Mononuclear cell (primary cell): Measurements from ENCODE around the gene IL9. TPM values are rescaled to one million over a fixed set of nuclear protein-coding genes. Genes with fewer than 3 reads are reported as not detected.

Experiments
- H3K27me3 ChIP-seq: 2 replicates; pipeline ENCODE4 v1.6.0; 2011; ENCODE audit warnings: low read length, control low read depth; ENCODE audit not compliant: insufficient read depth
- H3K4me1 ChIP-seq: 2 replicates; pipeline ENCODE4 v1.5.1; 2011; ENCODE audit warnings: mild to moderate bottlenecking, low read length, control low read depth; ENCODE audit not compliant: insufficient read depth
- H3K4me3 ChIP-seq: 2 replicates; pipeline ENCODE4 v1.5.1; 2011; ENCODE audit warnings: mild to moderate bottlenecking, low read length, moderate library complexity
- H3K9me3 ChIP-seq: 2 replicates; pipeline ENCODE4 v1.5.1; 2011; ENCODE audit warnings: low read depth, mild to moderate bottlenecking, control low read depth, low read length
- total RNA-seq: library from RNA; depleted of rRNA; stranded (reverse); fragments of >200 nt; gene quantifications from one replicate; pipeline ENCODE4 v1.2.3, GENCODE V29; 2012

The IL9 gene
- total RNA-seq, 1 donor, result not detected

- Histone ChIP-seq H3K4me3 (no peak overlapping the region), H3K9me3 (no peaks in the 10 kb centered on the region), H3K4me1 (no peaks in the 10 kb centered on the region), H3K27me3 (peaks cover 25% of the 10 kb centered on the region)
Measured at GRCh38 chr5:135913713-135914626, 18.3 kb upstream of the IL9 start.

GRCh38 chr5:135905144-135905543 lies 9.5 kb upstream of the IL9 start:
- Histone ChIP-seq H3K9me3 (no peaks in the 10 kb centered on the region), H3K27me3 (peaks cover 30% of the 10 kb centered on the region), H3K4me1 (no peaks in the 10 kb centered on the region), H3K4me3 (no peak overlapping the region)

GRCh38 chr5:135901633-135902032 lies 6.0 kb upstream of the IL9 start:
- no peak overlapping the region for H3K4me3 ChIP-seq
- no peaks in the 10 kb centered on the region for H3K4me1 ChIP-seq
- peaks cover 24% of the 10 kb centered on the region for H3K27me3 ChIP-seq
- no peaks in the 10 kb centered on the region for H3K9me3 ChIP-seq

GRCh38 chr5:135900276-135900675 lies 4.6 kb upstream of the IL9 start:
- H3K4me1 ChIP-seq, result no peaks in the 10 kb centered on the region
- peaks cover 24% of the 10 kb centered on the region for H3K27me3 ChIP-seq
- no peak overlapping the region for H3K4me3 ChIP-seq
- no peaks in the 10 kb centered on the region for H3K9me3 ChIP-seq

- Histone ChIP-seq H3K9me3 (no peaks in the 10 kb centered on the region), H3K4me3 (no peak overlapping the region), H3K27me3 (peaks cover 25% of the 10 kb centered on the region), H3K4me1 (no peaks in the 10 kb centered on the region)
Measured at GRCh38 chr5:135898651-135899050, 3.0 kb upstream of the IL9 start.

- Histone ChIP-seq H3K4me3 (no peak overlapping the region), H3K27me3 (peaks cover 13% of the 10 kb centered on the region), H3K4me1 (no peaks in the 10 kb centered on the region), H3K9me3 (no peaks in the 10 kb centered on the region)
Measured at GRCh38 chr5:135894789-135895188, 852 bp downstream of the IL9 start.

GRCh38 chr5:135894276-135894675 lies 1.4 kb downstream of the IL9 start:
- Histone ChIP-seq H3K9me3 (no peaks in the 10 kb centered on the region), H3K4me1 (no peaks in the 10 kb centered on the region), H3K4me3 (no peak overlapping the region), H3K27me3 (peaks cover 13% of the 10 kb centered on the region)

- H3K4me1 ChIP-seq, result peaks cover 4% of the 10 kb centered on the region
- H3K27me3 ChIP-seq, result peaks cover 8% of the 10 kb centered on the region
- H3K4me3 ChIP-seq, result no peak overlapping the region
- no peaks in the 10 kb centered on the region for H3K9me3 ChIP-seq
Measured at GRCh38 chr5:135891791-135892190, 3.9 kb downstream of the IL9 start.

- Histone ChIP-seq H3K27me3 (peaks cover 8% of the 10 kb centered on the region), H3K4me1 (peaks cover 4% of the 10 kb centered on the region), H3K4me3 (no peak overlapping the region), H3K9me3 (no peaks in the 10 kb centered on the region)
Measured at GRCh38 chr5:135891268-135891667, 4.4 kb downstream of the IL9 start.

- no peaks in the 10 kb centered on the region for H3K9me3 ChIP-seq
- H3K4me3 ChIP-seq, result no peak overlapping the region
- H3K27me3 ChIP-seq, result peaks cover 8% of the 10 kb centered on the region
- H3K4me1 ChIP-seq, result peaks cover 4% of the 10 kb centered on the region
Measured at GRCh38 chr5:135890867-135891266, 4.8 kb downstream of the IL9 start.

GRCh38 chr5:135890296-135890695 lies 5.3 kb downstream of the IL9 start:
- H3K27me3 ChIP-seq, result peaks cover 8% of the 10 kb centered on the region
- no peak overlapping the region for H3K4me3 ChIP-seq
- no peaks in the 10 kb centered on the region for H3K9me3 ChIP-seq
- peaks cover 4% of the 10 kb centered on the region for H3K4me1 ChIP-seq

- Histone ChIP-seq H3K4me1 (peaks cover 4% of the 10 kb centered on the region), H3K27me3 (peaks cover 2% of the 10 kb centered on the region), H3K9me3 (no peaks in the 10 kb centered on the region), H3K4me3 (no peak overlapping the region)
Measured at GRCh38 chr5:135887881-135888614, 7.6 kb downstream of the IL9 start.

- peaks cover 4% of the 10 kb centered on the region for H3K4me1 ChIP-seq
- no peaks in the 10 kb centered on the region for H3K27me3 ChIP-seq
- no peak overlapping the region for H3K4me3 ChIP-seq
- H3K9me3 ChIP-seq, result no peaks in the 10 kb centered on the region
Measured at GRCh38 chr5:135887447-135887864, 8.2 kb downstream of the IL9 start.

GRCh38 chr5:135886136-135886535 lies 9.5 kb downstream of the IL9 start:
- no peak overlapping the region for H3K4me3 ChIP-seq

GRCh38 chr5:135885031-135885430 lies 10.6 kb downstream of the IL9 start:
- no peak overlapping the region for H3K4me3 ChIP-seq
- no peaks in the 10 kb centered on the region for H3K27me3 ChIP-seq

More at GRCh38 chr5:135886136-135886535, 9.5 kb downstream of the IL9 start:
- Histone ChIP-seq H3K9me3 (no peaks in the 10 kb centered on the region), H3K4me1 (peaks cover 4% of the 10 kb centered on the region), H3K27me3 (no peaks in the 10 kb centered on the region)

More at GRCh38 chr5:135885031-135885430, 10.6 kb downstream of the IL9 start:
- Histone ChIP-seq H3K9me3 (no peaks in the 10 kb centered on the region), H3K4me1 (peaks cover 4% of the 10 kb centered on the region)
